ENCODE data around the gene TENM4. TPM values are rescaled to one million over a fixed set of nuclear protein-coding genes. Genes with fewer than 3 reads are reported as not detected.

The TENM4 gene
- polyA plus RNA-seq, 1 of the 3 experiments (the other 2 are of a cell fraction): 16.7 TPM

GRCh38 chr11:78763664-78764063 lies 677.2 kb downstream of the TENM4 start:
- Histone ChIP-seq H3K4me2 (no peak overlapping the region), H3K27ac (ENCODE audit: low read depth in 2 of 2, low read length in 1 of 2) (no peak overlapping the region), H3F3A (replicated peaks; ENCODE audit: insufficient read depth) (no peaks in the 10 kb centered on the region), H3K79me2 (ENCODE audit: insufficient read depth) (no peaks in the 10 kb centered on the region), H3K4me1 (ENCODE audit: control insufficient read depth in 1 of 2, insufficient read depth in 2 of 2, low read depth in 1 of 2, low read length in 1 of 2) (peaks cover 0 to 12% of the 10 kb centered on the region in 2 experiments; a peak in 2 of 4 replicates), H3K27me3 (ENCODE audit: insufficient read depth) (no peaks in the 10 kb centered on the region), H4K20me1 (ENCODE audit: insufficient read depth) (no peaks in the 10 kb centered on the region), H3K4me3 (ENCODE audit: low read depth in 2 of 2, low read length in 1 of 2) (no peak overlapping the region), H3K9me2 (no peaks in the 10 kb centered on the region), H3K9ac (no peak overlapping the region), H3K9me3 (no peaks in the 10 kb centered on the region), H2AFZ (ENCODE audit: low read depth) (no peak overlapping the region), H3K36me3 (replicated peaks in 1 of 2; ENCODE audit: control insufficient read depth in 1 of 2, insufficient read depth in 2 of 2, low read length in 1 of 2) (peaks cover 11 to 49% of the 10 kb centered on the region in 2 experiments)
- ChIA-PET POLR2A (no interaction called here), CTCF (interaction anchor here (0.8 to 1.5 kb wide), 2 partner anchors 35 to 118 kb away, joined by 3 read pairs; no protein-coding TSS in a partner anchor)
- WGBS (ENCODE audit: low lambda C conversion rate): 85% methylated on average over 4 of the region's 4 CpGs
- no peak for DNase-seq
- no peak for TF ChIP-seq MXI1 (IDR thresholded peaks at IDR 0.05; ENCODE audit: low read depth, low read length)
- no peak for TF ChIP-seq FOSL2 (IDR thresholded peaks at IDR 0.05; ENCODE audit: borderline replicate concordance, low read depth)
- no peak for TF ChIP-seq USF2 (IDR thresholded peaks at IDR 0.05; ENCODE audit: borderline replicate concordance, low read depth, low read length)
- TF ChIP-seq FOXM1 (IDR thresholded peaks at IDR 0.05; ENCODE audit: low read depth): no peak
- TF ChIP-seq IRF3 (IDR thresholded peaks at IDR 0.05; ENCODE audit: low read depth, low read length): no peak
- TF ChIP-seq MAX (IDR thresholded peaks at IDR 0.05; ENCODE audit: low read depth): no peak
- TF ChIP-seq GATA2 (CRISPR knock-in tag; IDR thresholded peaks at IDR 0.05): no peak
- no peak for TF ChIP-seq CHD2 (IDR thresholded peaks at IDR 0.05; ENCODE audit: low read length, partially characterized antibody)
- no peak for TF ChIP-seq PBX3 (IDR thresholded peaks at IDR 0.05)
- TF ChIP-seq SIN3A (IDR thresholded peaks at IDR 0.05; ENCODE audit: borderline replicate concordance, low read depth, low read length): no peak
- no peak for TF ChIP-seq MEF2A (IDR thresholded peaks at IDR 0.05; ENCODE audit: borderline replicate concordance, low read depth)
- no peak for TF ChIP-seq JUND (IDR thresholded peaks at IDR 0.05)
- no peak for TF ChIP-seq TAF1 (IDR thresholded peaks at IDR 0.05; ENCODE audit: borderline replicate concordance, low read depth, low read length)
- no peak for TF ChIP-seq GABPA (IDR thresholded peaks at IDR 0.05; ENCODE audit: low read depth)
- TF ChIP-seq NRF1 (IDR thresholded peaks at IDR 0.05; ENCODE audit: low read depth, low read length): no peak

- Histone ChIP-seq H3K4me2 (no peak overlapping the region), H3K27ac (ENCODE audit: low read depth in 2 of 2, low read length in 1 of 2) (no peak overlapping the region), H3K27me3 (ENCODE audit: insufficient read depth) (no peaks in the 10 kb centered on the region), H3K36me3 (replicated peaks in 1 of 2; ENCODE audit: control insufficient read depth in 1 of 2, insufficient read depth in 2 of 2, low read length in 1 of 2) (peaks cover 5 to 47% of the 10 kb centered on the region in 2 experiments), H4K20me1 (ENCODE audit: insufficient read depth) (no peaks in the 10 kb centered on the region), H2AFZ (ENCODE audit: low read depth) (no peak overlapping the region), H3K9ac (no peak overlapping the region), H3K4me3 (ENCODE audit: low read depth in 2 of 2, low read length in 1 of 2) (no peak overlapping the region), H3K9me3 (no peaks in the 10 kb centered on the region), H3F3A (replicated peaks; ENCODE audit: insufficient read depth) (no peaks in the 10 kb centered on the region), H3K79me2 (ENCODE audit: insufficient read depth) (no peaks in the 10 kb centered on the region), H3K9me2 (no peaks in the 10 kb centered on the region), H3K4me1 (ENCODE audit: control insufficient read depth in 1 of 2, insufficient read depth in 2 of 2, low read depth in 1 of 2, low read length in 1 of 2) (peaks cover 0 to 12% of the 10 kb centered on the region in 2 experiments; a peak in 2 of 4 replicates)
- DNase-seq: no peak
- ChIA-PET POLR2A (no interaction called here), CTCF (interaction anchor here (0.8 to 1.2 kb wide), 3 partner anchors 15 to 37 kb away, joined by 3 read pairs; no protein-coding TSS in a partner anchor)
- TF ChIP-seq SMC3 (IDR thresholded peaks at IDR 0.05; ENCODE audit: low read depth, low read length) (no peak), RAD21 (IDR thresholded peaks at IDR 0.05; ENCODE audit: low read length) (no peak), POLR2AphosphoS5 (IDR thresholded peaks at IDR 0.05; ENCODE audit: low read depth, low read length) (no peak), TCF12 (IDR thresholded peaks at IDR 0.05) (no peak), PBX3 (IDR thresholded peaks at IDR 0.05) (no peak), FOXJ3 (CRISPR knock-in tag; IDR thresholded peaks at IDR 0.05) (no peak), RFX5 (IDR thresholded peaks at IDR 0.05; ENCODE audit: low read length) (no peak), EP300 (IDR thresholded peaks at IDR 0.05; ENCODE audit: borderline replicate concordance in 1 of 2, low read depth in 1 of 2, low read length in 1 of 2) (no peak), MEF2A (IDR thresholded peaks at IDR 0.05; ENCODE audit: borderline replicate concordance, low read depth) (no peak), GATA2 (CRISPR knock-in tag; IDR thresholded peaks at IDR 0.05) (no peak), JUND (IDR thresholded peaks at IDR 0.05) (no peak), MXI1 (IDR thresholded peaks at IDR 0.05; ENCODE audit: low read depth, low read length) (no peak), TEAD4 (IDR thresholded peaks at IDR 0.05; ENCODE audit: borderline replicate concordance, insufficient read depth) (no peak)
- 90% methylated on average over 3 of the region's 3 CpGs for WGBS (ENCODE audit: low lambda C conversion rate)
Measured at GRCh38 chr11:78762105-78762504, 678.7 kb downstream of the TENM4 start.

Data from SK-N-SH (cell line).